NCI-H1694 (cell line): ENCODE measurements around the gene RPL11.
"Not testable (repeated sequence)": the region's sequence is repeated elsewhere in the genome, so short reads cannot be mapped to it uniquely, and the experiment has no call there.

Experiments
- DNase-seq: peaks from one replicate; lab custom pipeline; 2025; lab: John Stamatoyannopoulos, UW

The RPL11 gene

DNA sequence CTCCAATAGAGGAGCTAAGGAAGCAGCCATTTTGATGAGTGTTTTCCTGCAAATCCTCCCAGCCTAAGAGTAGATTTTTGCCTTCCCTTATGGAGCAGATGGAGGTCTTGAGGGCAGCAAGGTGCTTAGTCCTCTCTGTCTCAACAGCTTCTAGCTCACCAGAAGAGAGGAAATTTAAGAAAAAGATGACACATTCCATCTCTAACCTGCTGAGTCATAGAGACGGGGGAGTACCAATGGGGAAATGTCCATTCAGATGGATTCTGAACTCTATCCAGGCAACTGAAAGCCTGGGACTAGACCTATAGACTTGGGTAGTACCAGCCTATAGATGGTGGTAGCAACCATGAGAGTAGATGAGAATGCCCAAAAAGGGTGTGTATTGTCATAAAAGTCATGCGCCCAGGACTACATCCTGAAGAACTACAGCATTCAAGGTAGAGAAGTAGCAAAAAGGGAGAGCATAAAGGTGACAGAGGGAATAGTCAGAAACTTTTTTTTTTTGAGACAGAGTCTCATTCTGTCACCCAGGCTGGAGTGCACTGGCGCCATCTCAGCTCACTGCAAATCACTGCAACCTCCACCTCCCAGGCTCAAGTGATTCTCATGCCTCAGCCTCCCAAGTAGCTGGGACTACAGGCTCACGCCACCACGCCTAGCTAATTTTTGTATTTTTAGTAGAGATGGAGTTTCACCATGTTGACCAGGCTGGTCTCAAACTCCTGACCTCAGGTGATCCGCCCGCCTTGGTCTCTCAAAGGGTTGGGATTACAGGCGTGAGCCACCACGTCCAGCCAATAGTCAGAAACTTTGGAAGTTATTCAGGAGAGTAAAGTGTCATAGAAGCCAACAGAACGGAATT lies 41.0 kb downstream of the RPL11 start:
- DNase-seq: no peak

- not testable (repeated sequence) for DNase-seq
These were observed 41.7 kb downstream of the RPL11 start for GRCh38 chr1:23733281-23733680.

DNA sequence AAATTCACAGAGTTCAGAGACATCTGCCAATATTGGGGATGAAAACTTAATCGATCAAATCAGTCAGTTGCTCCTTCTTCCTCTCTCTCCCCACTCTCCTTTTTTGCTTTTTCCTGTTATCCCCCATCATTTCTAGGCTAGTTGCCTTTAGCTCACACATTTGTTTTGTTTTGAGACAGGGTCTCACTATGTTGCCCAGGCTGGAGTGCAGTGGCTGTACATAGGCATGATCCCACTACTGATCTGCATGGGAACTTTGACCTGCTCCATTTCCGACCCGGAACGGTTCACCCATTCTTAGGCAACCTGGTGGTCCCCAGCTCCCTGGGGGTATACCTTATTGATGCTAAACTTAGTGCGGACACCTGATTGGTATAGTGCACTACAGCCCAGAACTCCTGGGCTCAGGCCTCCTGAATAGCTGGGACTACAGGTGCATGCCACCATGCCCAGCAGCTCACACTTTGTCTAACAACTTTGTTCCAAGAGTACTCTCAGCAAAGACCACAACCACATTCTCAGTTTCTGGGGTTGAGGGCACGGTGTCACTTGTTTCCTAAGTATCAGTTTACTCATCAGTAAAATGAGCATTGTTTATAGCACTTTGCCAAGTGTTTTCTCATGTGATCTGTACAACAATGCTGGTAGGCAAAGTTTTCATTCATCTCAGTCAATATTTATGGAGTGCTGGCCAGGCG lies 45.0 kb downstream of the RPL11 start:
- no peak for DNase-seq

DNA sequence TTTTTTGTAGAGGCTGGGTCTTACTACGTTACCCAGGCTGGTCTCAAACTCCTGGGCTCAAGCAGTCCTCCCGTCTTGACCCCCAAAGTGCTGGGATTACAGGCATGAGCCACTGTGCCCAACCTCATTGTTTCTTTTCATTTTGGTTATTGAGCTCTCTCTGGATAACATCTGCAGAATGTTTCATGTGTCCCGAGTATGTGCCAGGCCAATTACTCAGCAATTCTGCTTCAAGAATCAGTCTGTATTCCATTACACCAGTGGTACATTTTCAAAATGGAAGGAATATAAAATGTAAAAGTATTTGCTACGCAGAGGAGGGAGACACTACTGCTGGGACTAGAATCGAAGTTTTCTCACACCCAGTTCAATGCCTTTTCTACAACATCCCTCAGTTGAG lies 50.0 kb downstream of the RPL11 start:
- DNase-seq: no peak

DNA sequence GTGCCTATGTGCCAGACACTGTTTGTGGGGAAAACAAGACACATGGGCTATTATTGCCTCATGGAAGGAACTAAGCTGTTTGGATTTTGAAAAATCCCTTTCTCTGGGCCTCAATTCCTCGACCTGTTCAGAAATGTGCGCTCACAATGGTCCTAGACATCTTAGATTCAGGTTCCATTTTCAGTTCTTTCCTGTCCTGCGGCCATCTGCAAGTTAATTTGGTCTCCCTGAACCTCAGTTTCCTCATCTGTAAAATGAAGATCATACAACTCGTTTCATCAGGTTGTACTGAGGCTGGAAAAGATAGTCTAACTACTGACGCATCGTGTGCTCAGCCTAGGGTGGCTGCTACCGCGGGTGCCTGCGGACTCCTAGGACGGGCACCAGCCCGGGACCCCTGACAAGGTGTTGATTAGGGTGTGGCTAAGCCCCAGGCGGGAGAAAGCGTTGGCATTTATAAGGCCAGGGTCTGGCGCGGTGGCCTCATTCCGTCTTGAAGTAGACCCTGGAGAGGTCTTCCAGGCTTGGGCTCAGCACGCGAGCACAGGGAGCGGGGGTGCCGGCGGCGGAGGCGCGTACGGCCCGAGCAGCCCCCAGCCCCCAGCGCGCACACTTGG lies 51.2 kb downstream of the RPL11 start:
- DNase-seq: peak; percentile 5

- no peak for DNase-seq
These were observed 51.9 kb downstream of the RPL11 start, which contains the start of gene ELOA for GRCh38 chr1:23743287-23744152. Gene ELOA, plus strand, starts transcription at chr1:23743471. Its CDS starts 33 bp downstream, at chr1:23743504.

DNA sequence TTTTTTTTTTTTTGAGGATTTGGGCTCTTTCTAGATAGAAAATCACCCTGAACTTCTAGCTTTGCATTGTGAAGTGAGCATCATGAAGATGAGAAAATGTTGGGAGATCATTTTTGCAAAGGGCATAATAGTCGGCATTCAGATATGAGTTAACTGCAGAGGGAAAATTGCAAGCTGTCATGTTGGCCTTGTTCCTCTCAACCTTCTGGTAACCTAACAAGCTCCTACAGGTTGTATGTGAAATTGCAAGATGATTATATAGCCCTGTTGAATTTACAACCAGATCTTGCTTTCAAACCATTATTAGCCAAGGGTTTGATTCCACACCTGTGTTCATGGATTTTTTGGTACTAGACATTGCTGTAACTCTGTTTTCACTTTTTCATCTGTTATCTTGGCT lies 53.9 kb downstream of the RPL11 start:
- DNase-seq: peak; percentile 14
